ENCODE measurements around the gene LSP1.

GRCh38 chr11:1906181-1906580 lies 53.3 kb downstream of the LSP1 start:
- TF ChIP-seq TCF7L2 (IDR thresholded peaks at IDR 0.05; ENCODE audit: low read depth, low read length) (no peak), POLR2AphosphoS5 (IDR thresholded peaks at IDR 0.05; ENCODE audit: low read depth, low read length) (no peak)

All from Panc1 (cell line).